ENCODE data around the gene CAVIN2.

Gene CAVIN2

DNA sequence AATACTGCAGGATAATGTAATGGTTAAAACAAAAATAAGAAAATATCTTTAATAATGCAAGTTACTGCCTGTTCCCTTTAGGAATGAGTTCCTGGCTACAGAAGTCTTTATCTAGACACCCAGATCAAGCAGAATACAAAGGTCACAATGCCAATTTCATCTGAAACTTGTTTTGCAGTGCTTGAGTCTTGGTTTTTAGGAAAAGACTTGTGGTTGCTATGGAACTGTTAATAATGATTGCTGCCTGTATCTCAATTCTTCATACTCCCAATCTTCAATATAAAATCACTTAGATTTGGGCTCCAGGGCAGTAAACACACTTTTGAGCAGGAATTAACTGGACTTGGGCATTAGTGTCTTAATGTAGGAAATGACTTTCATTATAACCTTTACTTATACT lies 14.2 kb downstream of the CAVIN2 start:
- no peak for TF ChIP-seq CTCF (IDR thresholded peaks at IDR 0.05)
- Mint-ChIP-seq H3K9me3 (peaks cover 6% of the 10 kb centered on the region), H3K4me1 (no peaks in the 10 kb centered on the region), H3K36me3 (ENCODE audit: low read depth) (no peaks in the 10 kb centered on the region), H3K27me3 (ENCODE audit: low read depth, poor library complexity) (peaks cover 8% of the 10 kb centered on the region), H3K4me3 (no peak overlapping the region), H3K27ac (no peak overlapping the region)
- no peak for DNase-seq

DNA sequence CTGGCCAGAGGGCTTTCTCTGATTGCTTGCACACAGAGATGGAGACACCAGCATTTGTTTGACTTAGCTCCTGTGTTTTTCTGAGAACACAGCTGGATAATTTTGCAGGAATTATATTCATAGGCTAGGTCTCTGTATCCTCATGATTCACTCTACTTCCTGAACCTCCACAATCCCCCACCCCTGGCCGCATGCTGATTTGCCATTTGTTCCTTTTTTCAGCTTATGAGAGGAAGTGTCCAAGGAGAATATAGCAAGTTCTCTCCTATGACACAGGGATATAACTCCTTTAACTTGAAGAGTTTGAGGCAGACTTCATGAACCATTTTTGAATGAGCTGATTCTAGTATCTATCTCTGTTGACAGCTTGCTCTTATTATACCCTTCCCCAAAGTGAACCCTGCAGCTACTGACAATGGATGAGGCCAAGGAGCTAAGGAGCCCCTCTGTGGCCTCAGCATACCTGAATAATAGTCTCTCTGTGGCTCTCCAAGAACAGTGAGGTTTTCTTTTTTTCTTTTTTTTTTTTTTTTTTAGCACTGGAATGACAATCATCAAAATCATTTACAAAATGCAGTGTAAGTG lies 15.4 kb downstream of the CAVIN2 start:
- no peaks in the 10 kb centered on the region for H3K4me1 Mint-ChIP-seq

GRCh38 chr2:191824398-191824797 lies 22.5 kb downstream of the CAVIN2 start:
- Mint-ChIP-seq H3K36me3 (ENCODE audit: low read depth) (no peaks in the 10 kb centered on the region), H3K9me3 (no peaks in the 10 kb centered on the region), H3K4me3 (no peak overlapping the region), H3K27me3 (ENCODE audit: low read depth, poor library complexity) (peaks cover 4% of the 10 kb centered on the region), H3K4me1 (no peaks in the 10 kb centered on the region), H3K27ac (no peak overlapping the region)
- DNase-seq: no peak
- no peak for TF ChIP-seq CTCF (IDR thresholded peaks at IDR 0.05)

More for the DNA sequence above, 15.4 kb downstream of the CAVIN2 start:
- peaks cover 10% of the 10 kb centered on the region for H3K27me3 Mint-ChIP-seq (ENCODE audit: low read depth, poor library complexity)
- H3K36me3 Mint-ChIP-seq (ENCODE audit: low read depth): no peaks in the 10 kb centered on the region
- no peak overlapping the region for H3K4me3 Mint-ChIP-seq
- H3K27ac Mint-ChIP-seq: no peak overlapping the region
- DNase-seq: no peak
- TF ChIP-seq CTCF (IDR thresholded peaks at IDR 0.05): no peak
- H3K9me3 Mint-ChIP-seq: peaks cover 6% of the 10 kb centered on the region

- Mint-ChIP-seq H3K4me1 (no peaks in the 10 kb centered on the region), H3K9me3 (no peaks in the 10 kb centered on the region), H3K27ac (no peak overlapping the region), H3K27me3 (ENCODE audit: low read depth, poor library complexity) (no peaks in the 10 kb centered on the region), H3K36me3 (ENCODE audit: low read depth) (no peaks in the 10 kb centered on the region), H3K4me3 (no peak overlapping the region)
- no peak for DNase-seq
- TF ChIP-seq CTCF (IDR thresholded peaks at IDR 0.05): no peak
Observed at GRCh38 chr2:191821078-191821477, 25.8 kb downstream of the CAVIN2 start.

DNA sequence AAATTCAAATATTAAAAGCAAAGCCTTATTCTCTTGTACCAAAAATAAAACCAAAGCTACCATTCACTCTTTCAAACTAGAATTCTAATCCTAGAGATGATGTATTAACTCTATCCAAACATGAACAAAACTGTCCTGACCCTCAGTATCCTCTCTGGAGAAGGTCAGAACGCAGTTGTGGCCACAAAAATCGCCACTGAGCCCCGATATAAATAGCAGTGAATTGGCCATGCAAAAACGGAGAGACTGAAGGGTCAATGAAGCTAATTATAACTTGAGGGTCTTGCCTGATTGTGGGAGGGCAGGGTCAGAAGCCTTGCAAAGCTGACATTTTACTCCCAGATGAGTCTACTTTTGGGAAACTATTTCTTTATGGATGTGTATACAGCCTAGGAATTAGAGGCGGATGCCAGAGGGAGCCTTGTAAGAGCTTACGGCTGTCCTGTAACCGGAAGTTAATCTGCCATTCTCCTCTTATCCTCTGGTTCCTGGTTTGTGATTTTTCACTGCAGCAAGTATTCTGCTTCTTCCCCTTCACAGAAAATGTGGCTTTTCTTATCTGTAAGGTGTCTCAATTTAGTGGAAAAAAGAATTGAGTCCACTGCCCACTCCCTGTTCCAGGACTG lies 28.1 kb downstream of the CAVIN2 start:
- Mint-ChIP-seq H3K4me1 (no peaks in the 10 kb centered on the region), H3K27me3 (ENCODE audit: low read depth, poor library complexity) (no peaks in the 10 kb centered on the region), H3K9me3 (no peaks in the 10 kb centered on the region), H3K27ac (no peak overlapping the region), H3K36me3 (ENCODE audit: low read depth) (no peaks in the 10 kb centered on the region), H3K4me3 (no peak overlapping the region)
- TF ChIP-seq CTCF (IDR thresholded peaks at IDR 0.05): no peak
- no peak for DNase-seq

DNA sequence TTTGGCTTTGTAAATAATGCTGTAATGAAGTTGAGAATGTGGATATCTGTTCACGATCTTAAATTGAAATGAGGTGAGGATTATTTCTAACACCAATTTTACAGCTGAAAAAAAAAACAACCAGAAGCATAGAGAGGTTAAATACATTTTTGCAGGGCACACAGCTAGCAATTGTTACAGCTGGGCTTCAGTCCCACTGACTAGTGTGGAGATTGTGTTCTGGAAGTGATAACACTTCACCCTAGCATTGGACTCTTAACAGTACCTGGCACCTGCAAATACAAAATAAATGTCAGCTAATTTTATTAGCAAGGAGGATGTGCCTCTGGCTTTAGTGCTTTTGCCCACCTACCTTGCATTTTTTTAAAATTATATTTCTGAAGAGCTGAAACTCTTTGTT lies 28.8 kb downstream of the CAVIN2 start:
- DNase-seq: no peak
- no peaks in the 10 kb centered on the region for H3K4me1 Mint-ChIP-seq
- H3K27ac Mint-ChIP-seq: no peak overlapping the region
- H3K4me3 Mint-ChIP-seq: no peak overlapping the region
- TF ChIP-seq CTCF (IDR thresholded peaks at IDR 0.05): no peak
- no peaks in the 10 kb centered on the region for H3K9me3 Mint-ChIP-seq
- no peaks in the 10 kb centered on the region for H3K36me3 Mint-ChIP-seq (ENCODE audit: low read depth)
- H3K27me3 Mint-ChIP-seq (ENCODE audit: low read depth, poor library complexity): no peaks in the 10 kb centered on the region
